HEK293 (cell line): ENCODE results near the gene SAP130.

ENCODE experiments used
- GLI4 ChIP-seq: fragments of 450-650 bp; formaldehyde crosslinking; IDR thresholded peaks from 2 replicates; pipeline ENCODE4 v1.5.1; 2016; ENCODE audit warnings: missing biosample characterization, missing genetic modification characterization
- HOXA7 ChIP-seq: sonication (generic); formaldehyde crosslinking; IDR thresholded peaks from 2 replicates; pipeline ENCODE4 v1.8.1; 2022; ENCODE audit warnings: missing genetic modification reagents, borderline replicate concordance
- ZNF501 ChIP-seq: fragments of 450-650 bp; formaldehyde crosslinking; IDR thresholded peaks from 2 replicates; pipeline ENCODE4 v1.5.1; 2016; ENCODE audit warnings: missing biosample characterization, missing genetic modification characterization
- TF ChIP-seq, protein P1 (sequence below): fragments of 450-650 bp; formaldehyde crosslinking; IDR thresholded peaks from 2 replicates; pipeline ENCODE4 v1.5.1; 2016; ENCODE audit warnings: missing biosample characterization, missing genetic modification characterization

- TF ChIP-seq, protein P1, sequence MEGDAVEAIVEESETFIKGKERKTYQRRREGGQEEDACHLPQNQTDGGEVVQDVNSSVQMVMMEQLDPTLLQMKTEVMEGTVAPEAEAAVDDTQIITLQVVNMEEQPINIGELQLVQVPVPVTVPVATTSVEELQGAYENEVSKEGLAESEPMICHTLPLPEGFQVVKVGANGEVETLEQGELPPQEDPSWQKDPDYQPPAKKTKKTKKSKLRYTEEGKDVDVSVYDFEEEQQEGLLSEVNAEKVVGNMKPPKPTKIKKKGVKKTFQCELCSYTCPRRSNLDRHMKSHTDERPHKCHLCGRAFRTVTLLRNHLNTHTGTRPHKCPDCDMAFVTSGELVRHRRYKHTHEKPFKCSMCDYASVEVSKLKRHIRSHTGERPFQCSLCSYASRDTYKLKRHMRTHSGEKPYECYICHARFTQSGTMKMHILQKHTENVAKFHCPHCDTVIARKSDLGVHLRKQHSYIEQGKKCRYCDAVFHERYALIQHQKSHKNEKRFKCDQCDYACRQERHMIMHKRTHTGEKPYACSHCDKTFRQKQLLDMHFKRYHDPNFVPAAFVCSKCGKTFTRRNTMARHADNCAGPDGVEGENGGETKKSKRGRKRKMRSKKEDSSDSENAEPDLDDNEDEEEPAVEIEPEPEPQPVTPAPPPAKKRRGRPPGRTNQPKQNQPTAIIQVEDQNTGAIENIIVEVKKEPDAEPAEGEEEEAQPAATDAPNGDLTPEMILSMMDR: no peak
- no peak for TF ChIP-seq ZNF501 (tag by site-specific recombination)
- no peak for TF ChIP-seq GLI4 (tag by site-specific recombination)
- TF ChIP-seq HOXA7 (CRISPR knock-in tag): no peak
These were observed 4.2 kb upstream of the SAP130 start for GRCh38 chr2:128032092-128032491.
